ENCODE data around the gene HTD2.

GRCh38 chr3:58341376-58341775, 35.1 kb downstream of the HTD2 start:
- TF ChIP-seq CTCF (conservative IDR thresholded peaks at IDR 0.05) (no peak), EZH2 (IDR thresholded peaks at IDR 0.05; ENCODE audit: low read depth) (no peak)

Data from PC-9 (cell line).